K562 (cell line): ENCODE data around the gene UBE3B. TPM values are rescaled to one million over a fixed set of nuclear protein-coding genes. Genes with fewer than 3 reads are reported as not detected.

Experiments used
- ATAC-seq: fragments of 200-7000 bp; cut with Tn5 transposase; 3 replicates; pipeline ENCODE4 v1.9.1; 2020; ENCODE audit warnings: moderate library complexity
- BruUV-seq: library from RNA; stranded (reverse); fragments of 400-500 nt; replicated peaks from 2 replicates; lab custom pipeline; 2021; lab: Mats Ljungman, UMichigan
- CTCF ChIA-PET: fragments of 300-600 bp; formaldehyde crosslinking; extraction: SDS; loops from one replicate; lab custom pipeline; 2021; ENCODE audit warnings: low intra/inter-chr PET ratio; lab: Yijun Ruan, JAX
- POLR2A ChIA-PET: fragments of 300-600, 350-650 bp; sonication (Branson Sonifier 250); formaldehyde crosslinking; extraction: SDS; loops from one replicate; lab custom pipeline; 2021; ENCODE audit warnings: antibody characterized with exemption, inconsistent platforms; lab: Yijun Ruan, JAX
- DNase-seq, 4 experiments: peaks; one replicate each; pipeline versions ENCODE4 v3.0.0 to v3.0.0-alpha.2; 2011 to 2018; ENCODE audit warnings: low spot score in 3 of 4, mixed read lengths in 3 of 4; ENCODE audit errors: extremely low read depth in 1 of 4
- FAIRE-seq: peaks from 2 replicates; lab custom pipeline; 2011; peaks lifted over from hg19 to GRCh38; lab: Jason Lieb, UNC
- H2AFZ ChIP-seq: 2 replicates; pipeline ENCODE4 v1.6.0; 2011; ENCODE audit warnings: low read depth, low read length, control low read depth, inconsistent platforms
- H3K27ac ChIP-seq: fragments of 200-600 bp; 3 replicates; pipeline ENCODE4 v1.8.0; 2011; ENCODE audit warnings: low read depth, mild to moderate bottlenecking, control low read depth, inconsistent platforms, low read length, moderate library complexity, mixed read lengths; ENCODE audit errors: extremely low read depth
- H3K27me3 ChIP-seq, 2 experiments: fragments of 300-600 bp in 1 of 2; 2 replicates in 1 of 2; 3 replicates in 1 of 2; pipeline versions ENCODE4 v1.6.0 to v1.8.0; 2011; ENCODE audit warnings: inconsistent platforms in 2 of 2, low read length in 2 of 2, mild to moderate bottlenecking in 1 of 2, mixed read lengths in 1 of 2, moderate library complexity in 1 of 2; ENCODE audit not compliant: control insufficient read depth in 2 of 2, insufficient read depth in 2 of 2
- H3K36me3 ChIP-seq: fragments of 300-600 bp; 3 replicates; pipeline ENCODE4 v1.8.0; 2011; ENCODE audit warnings: mild to moderate bottlenecking, low read length, inconsistent platforms; ENCODE audit not compliant: control insufficient read depth, insufficient read depth
- H3K4me1 ChIP-seq, 2 experiments: fragments of 200-600 bp in 1 of 2; replicated peaks in 1 of 2; 2 replicates in 1 of 2; 3 replicates in 1 of 2; pipeline versions ENCODE4 v1.5.1 to v1.8.0; 2011; ENCODE audit warnings: inconsistent platforms in 2 of 2, low read length in 2 of 2, mild to moderate bottlenecking in 1 of 2, mixed read lengths in 1 of 2, moderate library complexity in 1 of 2; ENCODE audit not compliant: control insufficient read depth in 2 of 2, insufficient read depth in 2 of 2
- H3K4me2 ChIP-seq: 2 replicates; pipeline ENCODE4 v1.6.1; 2011; ENCODE audit warnings: low read length, control low read depth, inconsistent platforms, mixed read lengths; ENCODE audit not compliant: insufficient read depth
- H3K4me3 ChIP-seq: fragments of 200-600 bp; sonication (generic), shearing (Covaris generic); 2 replicates; pipeline ENCODE4 v1.5.1; 2016; ENCODE audit warnings: control low read depth, inconsistent platforms
- H3K79me2 ChIP-seq: fragments of 200-600 bp; 3 replicates; pipeline ENCODE4 v1.8.0; 2011; ENCODE audit warnings: low read length, inconsistent platforms; ENCODE audit not compliant: control insufficient read depth, insufficient read depth
- H3K9ac ChIP-seq, 2 experiments: 2 replicates each; pipeline versions ENCODE4 v1.6.0 to v1.6.1; 2011; ENCODE audit warnings: low read depth in 2 of 2, low read length in 2 of 2, control low read depth in 1 of 2, inconsistent platforms in 1 of 2, mild to moderate bottlenecking in 1 of 2, mixed read lengths in 1 of 2; ENCODE audit not compliant: insufficient read depth in 1 of 2
- H3K9me1 ChIP-seq: one replicate; pipeline ENCODE4 v1.6.0; 2011; ENCODE audit warnings: inconsistent platforms, mild to moderate bottlenecking, low read length, moderate library complexity; ENCODE audit not compliant: control insufficient read depth, insufficient read depth
- H3K9me3 ChIP-seq: replicated peaks from 2 replicates; pipeline ENCODE4 v1.5.1; 2011; ENCODE audit warnings: low read depth, low read length, inconsistent platforms; ENCODE audit not compliant: control insufficient read depth, insufficient read depth
- H4K20me1 ChIP-seq: replicated peaks from 2 replicates; pipeline ENCODE4 v1.6.1; 2011; ENCODE audit warnings: low read length, inconsistent platforms, mixed read lengths; ENCODE audit not compliant: control insufficient read depth, insufficient read depth
- MED1 ChIP-seq: sonication (generic); formaldehyde crosslinking; IDR thresholded peaks from 2 replicates; pipeline ENCODE4 v1.8.1; 2023; ENCODE audit warnings: missing genetic modification reagents, borderline replicate concordance
- MTA1 ChIP-seq: fragments of 450-650 bp; IDR thresholded peaks from 2 replicates; pipeline ENCODE4 v1.6.1; 2017; ENCODE audit warnings: borderline replicate concordance
- RBFOX2 ChIP-seq: fragments of 200-400 bp; formaldehyde crosslinking; IDR thresholded peaks from 2 replicates; pipeline ENCODE4 v1.6.1; 2017; ENCODE audit warnings: low read depth, mild to moderate bottlenecking, low read length, moderate library complexity
- SMARCC2 ChIP-seq: fragments of 450-650 bp; IDR thresholded peaks from 2 replicates; pipeline ENCODE4 v1.6.1; 2017; ENCODE audit warnings: antibody characterized with exemption, moderate library complexity, mild to moderate bottlenecking, low read depth
- STAT5B ChIP-seq: fragments of 250-450 bp; sonication (Bioruptor Pico); IDR thresholded peaks from 2 replicates; pipeline ENCODE4 v1.8.0; 2021; ENCODE audit warnings: mild to moderate bottlenecking, inconsistent platforms
- TAF9B ChIP-seq: fragments of 450-650 bp; IDR thresholded peaks from 2 replicates; pipeline ENCODE4 v1.6.1; 2018; ENCODE audit warnings: mild to moderate bottlenecking; ENCODE audit not compliant: partially characterized antibody
- ZEB2 ChIP-seq: fragments of 450-650 bp; IDR thresholded peaks from 2 replicates; pipeline ENCODE4 v1.6.1; 2016
- ZNF239 ChIP-seq: fragments of 250-450 bp; sonication (Bioruptor Pico); IDR thresholded peaks from 2 replicates; pipeline ENCODE4 v1.4.0; 2020; ENCODE audit warnings: mild to moderate bottlenecking
- WGBS: fragments of 100-300 bp; shearing (Covaris generic); methylation state at CpG from one replicate; pipeline ENCODE4 v1.1.6; 2016; ENCODE audit warnings: low coverage, mixed read lengths; ENCODE audit not compliant: insufficient coverage; ENCODE audit errors: missing lambda C conversion rate; 5-methylcytosine and 5-hydroxymethylcytosine counted together
- in situ Hi-C: fragments of 300-500 bp; cut with MboI; formaldehyde crosslinking; loops from 4 replicates; pipeline ENCODE4 v1.15.0; 2018; ENCODE audit warnings: inconsistent platforms, mixed read lengths
- intact Hi-C: fragments of 100-400 bp; cut with micrococcal nuclease; formaldehyde crosslinking; loops from 2 replicates; pipeline ENCODE4 v1.14.2; 2022
- polyA plus RNA-seq, 8 experiments: library from polyadenylated mRNA; depleted of rRNA in 4 of 8; stranded (reverse) in 5 of 8; unstranded in 3 of 8; fragments of >200 nt; fragmentation: Nextera tagmentation in 2 of 8; fragmentation: Illumina TruSeq in 1 of 8; extraction: Ambion mirVana in 2 of 8; extraction: Trizol in 1 of 8; gene quantifications; 2 replicates each; pipeline versions ENCODE4 v1.2.1 to v1.2.3, GENCODE V29; 2011 to 2014; ENCODE audit warnings: inconsistent platforms in 1 of 8, missing spikeins in 1 of 8
- total RNA-seq, 7 experiments: library from RNA; depleted of rRNA in 6 of 7; stranded (reverse); fragments of >200 nt in 6 of 7; fragmentation: Illumina TruSeq in 2 of 7; extraction: Trizol in 2 of 7; gene quantifications; 2 replicates each; pipeline versions ENCODE4 v1.2.1 to v1.2.3, GENCODE V29; 2011 to 2021; ENCODE audit warnings: low replicate concordance in 1 of 7
- TF ChIP-seq, protein P1 (sequence below): fragments of 250-450 bp; sonication (Bioruptor Pico); IDR thresholded peaks from 2 replicates; pipeline ENCODE4 v1.4.0; 2020

Gene UBE3B
- total and polyA plus RNA-seq, 9 of the 15 experiments (the other 6 are each of a cell fraction or from before 2014, with no cell fraction given) = 7.6 to 23.6 (median 15.5) TPM

DNA sequence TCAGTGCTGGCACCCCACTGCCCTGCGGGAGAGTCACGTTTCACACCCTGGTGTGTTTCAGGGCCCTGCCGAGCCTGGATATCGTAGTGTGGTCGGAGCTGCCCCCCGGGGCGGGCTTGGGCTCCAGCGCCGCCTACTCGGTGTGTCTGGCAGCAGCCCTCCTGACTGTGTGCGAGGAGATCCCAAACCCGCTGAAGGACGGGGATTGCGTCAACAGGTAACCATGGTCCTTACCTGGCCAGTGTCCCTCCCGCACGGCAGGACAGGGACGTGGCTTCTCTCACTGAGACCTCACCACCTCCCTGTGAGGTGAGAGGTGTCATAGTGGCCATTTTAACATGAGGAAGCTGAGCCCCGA lies 103.9 kb downstream of the UBE3B start:
- in situ Hi-C loops = no loop called here
- H3K27me3 ChIP-seq = no peaks in the 10 kb centered on the region
- CTCF ChIA-PET = no interaction called here
- TF ChIP-seq RBFOX2 = peak; percentile 33; the same call in 1 of the 2 replicates
- no peak for TF ChIP-seq STAT5B
- TF ChIP-seq, all 486 proteins: peak for 1
- H2AFZ ChIP-seq = no peak overlapping the region
- no peak overlapping the region for H3K4me2 ChIP-seq
- DNase-seq = no peak
- no peaks in the 10 kb centered on the region for H3K9me1 ChIP-seq
- no TSS peak for BruUV-seq
- H3K9me3 ChIP-seq = no peaks in the 10 kb centered on the region
- 93% methylated on average over 18 of the region's 18 CpGs for WGBS
- no peak for FAIRE-seq
- H3K9ac ChIP-seq = peak overlapping the region in 1 of 2 experiments; percentile 23; a peak in 1 of 4 replicates
- H3K4me1 ChIP-seq = peaks cover 0 to 3% of the 10 kb centered on the region in 2 experiments; a peak in 1 of 5 replicates
- H3K27ac ChIP-seq = no peak overlapping the region
- intact Hi-C loops = no loop called here
- H3K36me3 ChIP-seq = peaks cover 78% of the 10 kb centered on the region
- H4K20me1 ChIP-seq = no peaks in the 10 kb centered on the region; the same call in 1 of the 2 replicates
- H3K79me2 ChIP-seq = no peaks in the 10 kb centered on the region
- POLR2A ChIA-PET = interaction anchor here (0.6 to 1.1 kb wide), 3 partner anchors 24 to 368 kb away, joined by 3 read pairs; no protein-coding TSS in a partner anchor
- no peak overlapping the region for H3K4me3 ChIP-seq
- ATAC-seq = no peak

DNA sequence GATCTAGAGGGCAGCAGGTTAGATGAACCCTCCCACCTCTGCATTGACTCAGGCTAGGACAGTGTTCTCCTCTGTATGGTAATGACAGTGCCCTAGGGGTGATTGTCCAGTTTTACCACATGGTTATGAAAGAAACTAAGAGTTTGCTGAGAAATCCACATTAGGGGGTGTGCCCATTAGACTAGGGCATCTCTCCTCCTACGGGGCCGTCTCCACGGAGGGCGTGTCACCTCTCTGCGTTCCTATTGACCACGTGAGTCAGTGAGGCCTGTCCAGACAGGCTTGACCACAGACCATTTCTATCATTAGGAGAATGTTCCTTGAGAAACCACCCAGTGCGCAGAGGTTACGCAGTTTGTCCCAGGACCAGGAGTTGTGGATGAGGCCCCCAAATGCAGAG lies 104.4 kb downstream of the UBE3B start:
- Histone ChIP-seq H3K27me3 (no peaks in the 10 kb centered on the region), H4K20me1 (no peaks in the 10 kb centered on the region; the same call in 1 of the 2 replicates), H3K9me1 (no peaks in the 10 kb centered on the region), H3K36me3 (peaks cover 80% of the 10 kb centered on the region), H2AFZ (no peak overlapping the region), H3K9ac (no peak overlapping the region), H3K4me1 (peaks cover 0 to 3% of the 10 kb centered on the region in 2 experiments; a peak in 1 of 5 replicates), H3K4me3 (no peak overlapping the region), H3K4me2 (no peak overlapping the region), H3K79me2 (no peaks in the 10 kb centered on the region), H3K9me3 (no peaks in the 10 kb centered on the region), H3K27ac (no peak overlapping the region)
- in situ Hi-C loops (no loop called here), intact Hi-C loops (no loop called here)
- no peak for TF ChIP-seq TAF9B
- no peak for TF ChIP-seq SMARCC2
- TF ChIP-seq MTA1 = no peak
- no peak for TF ChIP-seq MED1 (CRISPR knock-in tag)
- TF ChIP-seq, protein P1, sequence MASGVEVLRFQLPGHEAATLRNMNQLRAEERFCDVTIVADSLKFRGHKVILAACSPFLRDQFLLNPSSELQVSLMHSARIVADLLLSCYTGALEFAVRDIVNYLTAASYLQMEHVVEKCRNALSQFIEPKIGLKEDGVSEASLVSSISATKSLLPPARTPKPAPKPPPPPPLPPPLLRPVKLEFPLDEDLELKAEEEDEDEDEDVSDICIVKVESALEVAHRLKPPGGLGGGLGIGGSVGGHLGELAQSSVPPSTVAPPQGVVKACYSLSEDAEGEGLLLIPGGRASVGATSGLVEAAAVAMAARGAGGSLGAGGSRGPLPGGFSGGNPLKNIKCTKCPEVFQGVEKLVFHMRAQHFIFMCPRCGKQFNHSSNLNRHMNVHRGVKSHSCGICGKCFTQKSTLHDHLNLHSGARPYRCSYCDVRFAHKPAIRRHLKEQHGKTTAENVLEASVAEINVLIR (CRISPR knock-in tag) = no peak
- no peak for TF ChIP-seq ZNF239 (CRISPR knock-in tag)
- TF ChIP-seq ZEB2 = no peak
- DNase-seq (peak in 1 of 4 experiments; percentile 13), FAIRE-seq (no peak), ATAC-seq (no peak)
- WGBS = 75% methylated on average over 8 of the region's 8 CpGs
- no TSS peak for BruUV-seq
- ChIA-PET POLR2A (interaction anchor here (0.7 to 1.1 kb wide), 2 partner anchors 25 to 368 kb away, joined by 3 read pairs; no protein-coding TSS in a partner anchor), CTCF (no interaction called here)
